Left hindlimb (tissue), 1 donor: ENCODE results near the gene APOL4.
"Not testable (repeated sequence)": the region's sequence is repeated elsewhere in the genome, so short reads cannot be mapped to it uniquely, and the experiment has no call there.

Experiments used
- DNase-seq: peaks from one replicate; pipeline ENCODE4 v3.0.0-alpha.2; 2018

Gene APOL4

DNA sequence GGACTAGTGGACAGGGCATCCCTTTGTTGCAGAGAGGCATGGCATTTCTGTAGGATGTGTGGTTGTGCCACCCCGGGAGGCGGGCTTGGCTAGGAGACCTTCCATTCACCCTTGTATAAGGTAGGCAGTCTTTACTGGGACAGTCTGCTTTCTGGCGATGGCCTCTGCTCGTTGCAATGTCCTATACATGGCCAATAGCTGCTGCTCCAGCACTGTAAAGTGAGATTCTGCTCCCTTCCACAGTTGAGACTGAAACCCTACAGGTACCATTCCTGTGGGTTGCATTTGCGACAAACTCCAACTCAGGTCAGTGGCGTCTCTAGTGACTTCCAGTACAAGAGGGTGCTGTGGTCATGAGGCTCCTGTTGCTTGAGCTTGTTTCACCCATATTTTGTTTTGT is 20.7 kb downstream of the APOL4 start:
- no peak for DNase-seq

DNA sequence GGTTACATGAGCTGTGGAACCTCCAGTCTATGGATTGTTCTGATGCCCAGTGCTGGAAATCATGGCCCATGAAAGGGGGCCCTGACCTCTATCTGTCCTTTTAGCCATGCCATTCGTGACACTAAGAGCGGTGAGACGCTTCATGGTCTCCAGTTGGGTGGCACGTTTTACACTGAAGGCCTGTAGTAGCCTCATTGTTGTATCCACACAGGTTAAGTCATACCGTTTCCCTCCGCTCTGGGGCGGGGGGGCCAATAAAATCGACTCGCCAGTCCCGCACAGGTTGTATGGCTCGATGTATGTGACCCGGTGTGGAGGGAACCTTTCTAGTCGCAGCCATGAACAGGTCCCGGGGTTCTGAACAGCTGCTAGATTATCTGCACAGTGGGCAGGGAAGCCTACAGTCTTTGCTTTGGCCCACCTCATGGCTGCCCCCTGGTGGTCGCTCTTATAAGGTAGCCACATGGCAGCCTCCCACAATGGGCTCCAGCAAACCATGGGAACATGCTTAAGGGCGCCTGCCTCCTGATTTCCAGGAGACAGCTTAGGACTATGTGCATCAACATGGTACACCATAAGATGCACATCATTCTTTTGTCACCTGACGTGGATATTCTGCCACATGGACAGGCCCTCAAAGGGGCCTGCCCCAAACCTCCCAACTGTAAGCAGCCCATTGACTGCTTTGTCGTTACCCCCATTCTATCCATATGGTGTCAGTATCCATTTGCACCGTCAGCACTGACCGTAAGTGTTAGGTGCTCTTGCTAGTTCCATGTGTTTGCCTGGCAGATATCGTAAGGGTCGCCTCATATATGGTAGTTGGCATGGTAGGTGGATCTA is 21.4 kb downstream of the APOL4 start:
- DNase-seq: peak; percentile 53

DNA sequence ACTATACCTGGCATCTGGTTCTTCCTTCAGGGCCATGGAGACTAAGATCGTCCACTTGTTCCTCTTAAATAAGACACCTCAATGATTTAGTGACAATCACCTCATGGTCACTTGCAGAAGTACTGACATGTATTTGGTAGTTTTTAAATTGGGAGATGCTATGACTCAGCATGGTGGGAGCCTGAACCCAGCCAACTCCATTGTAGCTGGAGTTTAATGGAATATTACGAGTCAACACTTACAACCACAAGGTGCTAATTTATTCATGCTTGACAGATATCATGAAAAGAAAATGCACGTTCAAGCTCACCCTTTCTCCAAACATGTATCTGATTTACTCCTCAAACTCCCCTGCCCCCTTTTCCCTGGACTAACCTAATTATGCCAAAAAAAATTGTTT is 24.4 kb downstream of the APOL4 start:
- DNase-seq: no peak

DNA sequence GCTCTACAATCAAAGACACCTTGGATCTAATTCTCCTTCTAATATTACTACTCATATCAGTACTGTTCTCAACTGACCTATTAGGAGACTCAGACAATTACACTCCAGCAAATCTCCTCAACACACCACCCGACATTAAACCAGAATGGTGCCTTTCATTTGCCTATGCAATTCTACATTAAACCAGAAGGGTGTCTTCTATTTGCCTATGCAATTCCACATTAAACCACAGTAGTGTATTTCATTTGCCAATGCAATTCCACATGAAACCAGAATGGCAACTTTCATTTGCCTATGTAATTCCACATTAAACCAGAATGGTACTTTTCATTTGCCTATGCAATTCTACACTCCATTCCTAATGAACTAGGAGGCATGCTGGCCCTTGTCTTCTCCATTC is 25.7 kb downstream of the APOL4 start:
- DNase-seq: no peak

DNA sequence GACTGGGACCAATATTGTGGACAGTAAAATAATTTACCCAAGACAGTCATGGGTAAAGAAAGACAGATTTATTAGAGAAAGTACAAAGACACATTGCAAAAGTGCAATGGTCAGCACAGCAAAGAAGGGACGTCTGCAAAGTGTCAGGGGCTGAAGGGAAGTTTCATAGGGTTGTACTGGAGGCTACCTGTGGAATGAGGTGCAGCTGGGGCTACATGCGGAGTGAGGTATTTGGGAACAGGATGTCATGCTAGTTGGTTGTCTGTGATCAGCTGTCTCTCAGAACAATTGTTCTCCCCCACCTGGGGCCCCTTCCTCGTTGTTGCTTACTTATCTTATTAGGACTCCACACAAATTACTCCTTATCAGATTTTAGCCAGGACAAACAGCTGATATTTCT is 29.7 kb downstream of the APOL4 start:
- no peak for DNase-seq

DNA sequence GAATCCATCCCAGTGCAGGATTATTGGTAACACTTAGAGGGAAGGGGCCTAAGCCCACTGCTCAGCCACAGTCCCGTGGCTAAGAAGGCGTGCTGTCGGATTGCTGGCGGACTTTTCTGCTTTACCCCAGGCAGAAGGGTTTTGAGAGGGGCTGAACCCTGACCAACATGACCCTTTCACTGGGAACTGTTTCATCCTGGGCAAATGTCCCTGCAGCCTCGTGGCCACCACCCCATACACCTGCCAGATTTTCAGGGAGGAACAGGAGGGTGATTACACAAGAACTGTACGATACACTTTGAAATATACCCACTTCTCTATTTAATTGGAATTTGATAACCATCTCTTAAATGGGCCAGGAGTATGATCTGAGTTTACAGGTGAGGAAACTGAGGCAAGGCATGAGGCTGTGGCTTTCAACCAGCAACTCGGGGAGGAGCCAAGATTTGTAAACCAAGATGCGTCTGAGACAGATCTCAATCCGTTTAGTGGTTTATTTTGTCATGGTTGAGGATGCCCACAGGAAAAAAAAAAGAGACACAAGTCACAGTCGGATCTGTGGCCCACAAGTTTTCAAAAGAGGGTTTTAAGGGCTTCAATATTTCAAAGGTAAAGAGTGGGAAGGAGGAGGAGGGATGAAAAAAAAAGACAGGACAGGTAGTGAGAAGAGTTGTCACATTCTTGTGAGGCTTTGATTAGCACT is 34.9 kb downstream of the APOL4 start:
- no peak for DNase-seq

DNA sequence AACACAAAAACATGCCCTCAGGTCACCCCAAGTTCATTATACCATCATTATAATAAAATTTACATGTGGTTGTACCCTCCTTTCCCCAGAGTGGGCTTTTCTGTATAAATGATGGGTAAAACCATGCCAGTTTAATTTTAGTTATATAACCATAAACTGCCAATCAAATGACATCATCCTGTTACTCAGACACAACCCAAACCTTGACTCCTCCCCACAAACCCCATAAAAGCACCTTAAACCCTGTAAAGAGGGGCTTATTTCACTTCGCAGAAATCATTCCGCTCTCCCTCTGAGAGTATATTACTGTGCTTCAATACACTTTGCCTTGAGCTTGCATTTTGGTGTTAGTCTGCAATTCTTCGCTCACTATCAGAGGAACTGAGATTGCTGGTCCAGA is 35.5 kb downstream of the APOL4 start:
- DNase-seq: no peak

DNA sequence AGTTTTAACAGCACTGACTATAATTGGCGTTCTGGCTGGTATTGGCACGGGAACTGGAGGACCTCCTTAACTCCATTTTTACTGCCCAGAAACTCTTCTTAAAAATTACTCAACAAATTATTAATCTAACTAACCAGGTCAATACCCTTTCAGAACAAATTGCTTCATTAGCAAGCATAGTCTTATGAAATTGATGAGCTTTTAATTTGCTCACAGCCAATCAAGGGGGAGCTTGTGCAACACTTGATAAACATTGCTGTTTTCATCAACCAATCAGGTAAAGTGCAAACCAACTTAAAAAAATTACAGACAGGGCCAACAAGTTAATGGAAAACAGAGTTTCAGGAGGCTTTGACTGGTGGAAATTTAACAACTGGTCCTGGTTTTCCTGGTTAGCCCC is 36.5 kb downstream of the APOL4 start:
- no peak for DNase-seq

DNA sequence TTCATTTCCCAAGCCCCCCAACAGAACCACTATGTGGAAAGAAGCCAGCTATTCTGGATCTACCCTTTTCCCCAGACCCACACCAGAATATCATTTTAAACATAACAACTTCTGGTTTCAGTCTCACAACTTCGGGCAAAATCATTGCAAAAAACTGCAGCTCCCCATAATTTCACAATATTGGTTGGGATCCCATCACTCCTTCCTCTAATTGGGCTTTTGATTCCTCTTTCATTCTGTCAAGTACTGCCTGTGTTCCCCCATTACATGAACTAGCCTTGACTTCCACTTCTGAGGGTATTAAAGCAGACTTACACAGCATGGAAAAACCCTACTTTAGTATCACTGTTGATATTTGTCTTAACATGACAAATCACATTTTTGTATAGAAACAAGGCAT is 37.0 kb downstream of the APOL4 start:
- DNase-seq: no peak

DNA sequence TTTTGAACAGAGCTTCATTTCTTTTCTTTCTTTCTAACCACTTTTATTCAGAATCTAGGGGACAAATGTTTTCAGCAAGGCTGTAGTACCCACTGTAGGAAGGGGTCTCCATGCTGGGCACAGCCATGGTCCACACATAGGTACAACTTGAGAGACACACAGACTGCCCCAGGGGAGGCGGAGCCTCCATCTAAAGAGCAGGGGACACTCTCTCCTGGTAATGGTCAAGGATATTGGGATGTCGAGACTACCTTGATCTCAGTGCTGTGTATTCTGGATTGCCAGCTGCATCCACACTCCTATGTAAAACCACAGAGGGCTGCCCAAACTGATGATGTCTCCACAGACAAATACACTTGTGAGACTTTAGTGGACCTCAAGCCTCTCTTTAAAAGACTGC is 38.1 kb downstream of the APOL4 start:
- DNase-seq: no peak

DNA sequence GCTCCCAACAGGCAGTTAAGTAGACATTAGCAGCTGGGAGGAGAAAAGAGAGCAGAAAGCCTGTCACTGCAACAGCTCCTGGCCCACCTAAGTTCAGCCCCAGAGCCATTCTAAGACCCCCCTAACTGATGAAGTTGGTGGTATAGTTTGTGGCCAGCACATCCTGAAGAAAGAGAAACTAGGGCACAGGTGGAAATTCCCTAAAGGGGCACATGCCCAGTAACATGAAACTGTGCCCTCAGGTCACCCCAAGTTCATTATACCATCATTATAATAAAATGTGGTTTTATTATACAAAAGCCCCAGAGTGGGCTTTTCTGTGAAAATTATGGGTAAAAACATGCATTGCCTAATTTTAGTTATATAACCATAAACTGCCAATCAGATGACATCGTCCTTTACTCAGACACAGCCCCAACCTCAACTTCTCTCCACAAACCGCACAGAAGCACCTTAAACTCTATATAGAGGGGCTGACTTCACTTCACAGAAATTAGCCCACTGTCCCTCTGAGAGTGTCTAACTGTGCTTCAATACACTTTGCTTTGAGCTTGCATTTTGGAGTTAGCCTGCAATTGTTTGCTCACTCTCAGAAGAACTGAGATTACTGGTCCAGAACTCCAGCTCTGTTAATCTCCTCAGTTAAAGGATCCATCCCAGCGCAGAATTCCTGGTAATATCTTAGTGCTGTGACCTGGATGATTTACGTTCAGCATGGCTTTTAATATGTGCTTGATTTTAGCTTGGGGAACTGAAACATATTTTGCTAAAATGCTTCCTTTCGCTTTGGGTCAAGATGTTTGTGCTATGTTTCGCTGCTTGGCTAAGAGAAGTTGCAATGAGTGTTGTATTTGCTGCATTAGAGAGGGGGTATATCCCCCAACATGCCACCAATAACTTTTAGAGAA is 39.2 kb downstream of the APOL4 start:
- DNase-seq: no peak

DNA sequence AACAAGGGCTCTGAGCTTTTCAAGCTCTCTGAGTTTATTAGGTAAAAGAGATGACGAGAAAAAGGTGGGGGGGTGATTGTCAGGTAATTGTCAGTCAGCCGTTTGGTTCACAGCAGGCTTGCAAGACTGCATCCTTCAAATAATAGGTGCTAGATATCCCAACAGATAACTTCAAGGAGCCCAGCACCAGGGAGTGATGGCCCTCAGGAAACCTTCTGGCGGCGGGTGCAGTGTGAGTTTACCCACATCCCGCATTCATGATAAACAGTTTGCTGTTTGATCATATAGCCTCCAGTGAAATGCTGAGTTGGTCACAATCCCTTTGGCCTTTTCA is 39.8 kb downstream of the APOL4 start:
- DNase-seq: not testable (repeated sequence)

DNA sequence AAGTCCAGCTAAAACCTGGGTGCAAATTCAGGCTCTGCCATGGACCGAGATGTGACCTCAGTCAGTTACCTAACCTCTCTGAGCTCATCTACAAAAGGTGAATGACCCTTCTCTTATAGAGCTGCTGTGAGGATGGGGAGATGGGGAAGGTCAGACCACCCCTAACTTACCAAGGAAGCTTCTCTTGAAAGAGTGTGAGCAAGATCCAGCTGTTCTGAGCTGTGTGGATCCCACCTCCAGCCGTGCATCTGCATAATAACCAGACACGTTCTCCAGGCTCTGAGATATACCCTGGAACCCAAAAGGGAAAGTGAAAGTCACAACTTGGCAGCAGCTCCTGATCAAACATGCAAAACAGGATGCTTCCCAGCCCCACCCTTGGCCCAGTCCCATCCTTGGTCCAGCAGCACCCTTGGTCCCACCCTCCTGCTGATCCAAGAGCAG is 41.1 kb downstream of the APOL4 start, which contains the start of gene APOL3:
TSS of gene APOL3 (minus strand) at position 257 of the 444 bp plus-strand sequence. CDS start 11,700 bp downstream, outside the sequence.
- peak; percentile 49 for DNase-seq

DNA sequence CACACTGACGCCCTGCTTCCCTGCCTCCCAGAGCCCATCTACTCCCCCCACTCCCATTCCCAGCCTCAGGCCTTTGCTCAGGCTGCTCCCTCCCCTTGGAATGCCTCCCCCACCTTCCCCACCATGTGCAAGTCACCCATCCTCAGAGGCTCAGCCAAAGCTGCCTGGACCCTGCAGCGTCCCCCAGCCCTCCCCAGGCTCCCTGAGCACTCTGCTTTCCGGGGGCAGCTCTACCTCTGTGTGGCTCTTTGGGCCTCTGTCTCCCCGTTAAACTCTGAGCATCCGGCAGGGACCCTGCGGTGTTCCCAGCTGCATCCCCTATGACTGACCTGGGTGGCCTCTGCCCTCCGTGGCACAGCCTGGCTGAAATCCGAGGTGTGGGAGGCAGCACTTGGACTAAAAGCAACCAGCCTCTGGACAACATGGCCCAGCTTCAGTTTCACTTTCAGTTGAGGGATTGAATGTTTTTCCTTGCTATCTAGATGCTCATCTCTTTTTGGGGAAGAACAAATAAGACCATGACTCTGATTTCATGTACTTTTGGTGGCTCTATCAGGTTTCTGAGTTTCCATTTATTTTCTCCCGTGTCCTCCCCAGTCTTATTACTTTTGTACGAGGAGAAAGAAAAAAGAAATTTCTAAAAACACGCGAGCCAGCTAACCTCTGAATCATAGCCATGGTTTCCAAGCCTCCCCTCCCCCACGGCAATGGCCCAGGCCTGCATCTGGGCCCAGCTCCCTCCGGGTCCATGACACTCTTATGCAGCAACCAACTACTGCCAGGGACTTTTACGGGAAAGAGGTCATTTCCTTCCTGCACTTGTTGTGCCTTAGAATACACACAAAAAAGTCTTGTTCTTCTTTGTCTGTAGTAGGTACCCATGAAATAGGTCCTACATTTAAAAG is 44.8 kb downstream of the APOL4 start:
- peak; percentile 79 for DNase-seq

DNA sequence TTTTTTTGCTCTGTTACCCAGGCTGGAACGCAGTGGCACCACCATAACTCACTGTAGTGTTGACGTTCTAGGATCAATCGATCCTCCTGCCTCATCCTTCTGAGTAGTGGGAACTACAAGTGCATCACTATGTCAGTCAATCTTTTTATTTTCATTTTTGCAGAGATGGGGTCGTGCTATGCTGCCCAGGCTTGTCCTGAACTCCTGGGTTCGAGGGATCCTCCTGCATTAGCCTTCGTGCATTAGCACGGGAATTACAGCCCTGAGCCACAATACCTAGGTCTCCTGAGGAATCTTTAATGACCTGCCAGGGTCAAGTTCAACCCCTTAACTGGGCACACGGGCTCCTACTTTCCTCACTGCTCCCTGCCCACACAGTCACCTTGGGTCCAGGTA is 45.5 kb downstream of the APOL4 start:
- DNase-seq: no peak

DNA sequence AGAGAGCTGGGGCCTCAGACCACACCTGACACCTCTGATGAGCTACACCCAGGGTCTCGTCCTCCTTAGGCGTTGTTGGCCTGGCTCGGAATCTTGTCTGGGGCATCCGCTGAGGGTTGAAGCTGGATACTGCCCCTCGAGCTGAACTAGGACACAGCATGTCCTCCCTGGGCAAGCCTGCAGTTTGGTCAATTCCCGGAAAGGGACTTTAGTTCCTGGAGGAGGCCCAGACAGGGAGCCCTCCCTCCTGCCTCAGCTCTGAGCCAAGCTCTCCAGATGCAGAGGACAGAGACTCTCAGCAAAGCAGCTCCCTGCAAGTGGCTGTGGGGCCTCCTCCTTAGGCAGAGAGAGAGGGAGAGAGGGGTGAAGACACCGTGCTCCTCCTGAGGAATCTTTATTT is 45.9 kb downstream of the APOL4 start:
- peak; percentile 82 for DNase-seq

DNA sequence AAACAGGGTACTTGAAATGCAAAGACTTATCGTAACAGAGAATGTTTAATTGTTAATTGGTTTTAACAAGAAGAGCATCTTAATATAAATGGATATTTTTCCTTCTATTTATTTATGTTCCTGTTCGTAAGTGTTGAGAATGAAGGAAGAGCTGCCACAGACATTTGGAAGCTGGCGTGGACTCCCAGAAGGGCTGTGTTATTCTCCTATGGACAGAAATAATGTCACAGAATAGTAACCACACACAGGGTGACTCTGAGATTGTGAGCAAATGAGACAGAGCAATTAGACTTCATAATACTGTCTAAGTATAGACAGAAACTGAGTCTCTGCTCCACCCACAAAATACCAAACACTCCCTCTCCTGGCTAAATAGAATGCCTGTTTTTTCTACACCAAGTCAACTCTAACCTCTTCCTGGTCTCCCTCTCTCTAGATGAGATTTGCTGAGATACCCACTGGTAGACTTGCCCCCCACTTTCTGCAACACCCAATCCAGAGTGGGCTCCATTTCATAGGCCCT is 47.1 kb downstream of the APOL4 start:
- DNase-seq: no peak

DNA sequence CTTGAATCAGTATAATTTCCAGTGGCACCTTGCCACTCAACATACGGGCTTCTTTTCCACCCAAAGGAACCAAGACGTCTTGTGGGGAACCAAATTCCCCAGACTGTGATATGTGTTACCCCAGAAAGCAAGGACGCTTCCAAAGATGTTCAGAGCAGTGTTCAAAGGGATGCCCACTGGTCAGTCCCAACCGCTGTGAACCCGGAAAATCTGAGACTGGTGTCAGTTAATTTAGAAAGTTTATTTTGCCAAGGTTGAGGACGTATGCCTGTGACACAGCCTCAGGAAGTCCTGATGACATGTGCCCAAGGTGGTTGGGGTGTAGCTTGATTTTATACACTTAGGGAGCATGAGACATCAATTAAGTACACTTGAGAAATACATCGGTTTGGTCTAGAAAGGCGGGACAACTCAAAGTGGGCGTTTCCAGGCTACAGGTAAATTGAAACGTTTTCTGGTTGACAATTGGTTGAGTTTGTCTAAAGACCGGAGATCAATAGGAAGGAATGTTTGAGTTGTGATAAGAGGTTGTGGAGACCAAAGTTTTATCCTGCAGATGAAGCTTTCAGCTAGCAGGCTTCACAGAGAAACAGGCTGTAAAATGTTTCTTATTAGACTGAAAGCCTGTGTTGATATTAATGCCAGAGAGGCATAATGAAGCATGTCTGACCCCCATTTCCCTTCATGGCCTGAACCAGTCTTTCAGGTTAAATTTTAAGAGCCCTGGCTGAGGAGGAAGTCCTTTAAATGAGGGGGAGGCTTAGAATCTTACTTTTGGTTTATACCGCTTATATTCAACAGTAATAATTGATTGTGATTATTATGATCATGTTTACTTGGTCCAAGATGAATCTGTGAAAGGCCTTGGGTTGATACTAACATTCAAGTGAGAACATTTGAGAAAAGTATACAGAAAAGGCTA is 47.8 kb downstream of the APOL4 start:
- no peak for DNase-seq

DNA sequence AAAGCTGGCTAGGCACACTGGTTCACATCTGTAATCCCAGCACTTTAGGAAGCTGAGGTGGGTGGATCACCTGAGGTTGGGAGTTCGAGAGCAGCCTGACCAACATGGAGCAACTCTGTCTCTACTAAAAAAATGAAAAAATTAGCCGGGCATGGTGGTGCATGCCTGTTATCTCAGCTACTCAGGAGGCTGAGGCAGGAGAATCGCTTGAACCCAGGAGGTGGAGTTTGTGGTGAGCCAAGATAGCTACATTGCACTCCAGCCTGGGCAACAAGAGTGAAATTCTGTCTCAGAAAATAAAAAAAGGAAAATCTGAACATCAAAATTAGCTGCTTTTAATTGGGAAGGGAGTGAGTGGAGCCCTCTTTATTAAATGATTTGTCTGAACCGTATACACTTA is 48.8 kb downstream of the APOL4 start:
- DNase-seq: not testable (repeated sequence)

DNA sequence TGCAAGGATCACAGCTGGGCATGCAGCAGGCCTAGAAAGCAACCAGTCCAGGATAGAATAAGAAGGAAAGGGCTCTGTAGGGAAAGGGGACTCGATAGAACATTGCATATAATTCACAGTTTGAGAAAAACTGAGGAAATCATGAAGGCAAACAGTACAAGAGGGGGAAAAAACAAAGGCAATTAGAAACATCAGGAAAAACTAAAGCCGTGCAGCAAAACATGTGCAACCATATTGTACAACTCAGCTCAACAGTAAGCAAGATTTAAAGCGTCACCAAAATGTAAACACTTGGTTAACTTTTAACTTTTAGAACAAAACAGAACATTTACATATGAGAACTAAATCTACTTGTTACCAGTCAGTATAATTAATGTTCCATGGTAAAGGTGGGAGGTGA is 49.5 kb downstream of the APOL4 start:
- DNase-seq: no peak
